Measurements from ENCODE around the gene LDHB. TPM values are rescaled to one million over a fixed set of nuclear protein-coding genes. Genes with fewer than 3 reads are reported as not detected.

LDHB gene
- total and polyA plus RNA-seq, 10 of the 15 experiments (the other 5 are each of a cell fraction or from before 2014, with no cell fraction given) = 800 to 3,692 (median 1,366) TPM

- no peaks in the 10 kb centered on the region for H3K79me2 ChIP-seq (ENCODE audit: control insufficient read depth, insufficient read depth, low read length)
- no peak overlapping the region for H3K27ac ChIP-seq (ENCODE audit: control insufficient read depth, insufficient read depth)
- no peak overlapping the region for H3K4me3 ChIP-seq
- ChIA-PET RAD21 (ENCODE audit: unreplicated experiment) (no interaction called here), SMC1A (ENCODE audit: uncharacterized antibody, unreplicated experiment) (no interaction called here), POLR2A (no interaction called here), CTCF (no interaction called here)
- no peak overlapping the region for H2AFZ ChIP-seq (ENCODE audit: control insufficient read depth, low read depth, low read length)
- intact Hi-C loops (cut with micrococcal nuclease; ENCODE audit: unreplicated experiment) (no loop called here), in situ Hi-C loops (cut with MboI) (no loop called here)
- no peak overlapping the region for H3K9ac ChIP-seq (ENCODE audit: control insufficient read depth, insufficient read depth, low read length)
- no peak overlapping the region for H3K4me2 ChIP-seq (ENCODE audit: control insufficient read depth, insufficient read depth)
- FAIRE-seq (no peak), DNase-seq (ENCODE audit: low read depth, low spot score) (no peak), ATAC-seq (no peak)
- H3K4me1 ChIP-seq (ENCODE audit: control insufficient read depth, insufficient read depth, low read length) = no peaks in the 10 kb centered on the region
- H3K36me3 ChIP-seq (ENCODE audit: control insufficient read depth in 2 of 2, insufficient read depth in 2 of 2, low read length in 1 of 2) = no peaks in the 10 kb centered on the region
- no peaks in the 10 kb centered on the region for H3K27me3 ChIP-seq (replicated peaks in 1 of 2; ENCODE audit: control insufficient read depth in 2 of 2, insufficient read depth in 2 of 2, low read length in 1 of 2)
- WGBS (ENCODE audit: insufficient coverage, insufficient replicate concordance, low lambda C conversion rate, missing lambda C conversion rate) = 66% methylated on average over 2 of the region's 2 CpGs
- no peaks in the 10 kb centered on the region for H3K9me3 ChIP-seq (replicated peaks; ENCODE audit: control insufficient read depth, insufficient read depth, low read length)
- TF ChIP-seq ZBTB11 (CRISPR knock-in tag; IDR thresholded peaks at IDR 0.05) (no peak), CBX3 (IDR thresholded peaks at IDR 0.05; ENCODE audit: borderline replicate concordance, low read depth) (no peak), ASH2L (IDR thresholded peaks at IDR 0.05; ENCODE audit: borderline replicate concordance, low read depth) (no peak), SMAD1 (IDR thresholded peaks at IDR 0.05; ENCODE audit: low read depth, partially characterized antibody) (no peak), SMARCA5 (IDR thresholded peaks at IDR 0.05) (no peak), MYB (IDR thresholded peaks at IDR 0.05; ENCODE audit: borderline replicate concordance, low read depth, low read length) (no peak), TARDBP (IDR thresholded peaks at IDR 0.05; ENCODE audit: borderline replicate concordance) (no peak), ZNF622 (IDR thresholded peaks at IDR 0.05) (no peak), ATF7 (IDR thresholded peaks at IDR 0.05; ENCODE audit: low read depth) (no peak), RELA (IDR thresholded peaks at IDR 0.05; ENCODE audit: borderline replicate concordance, partially characterized antibody) (no peak), SRF (IDR thresholded peaks at IDR 0.05; ENCODE audit: low read depth in 2 of 2, low read length in 2 of 2) (no peak)
- BruUV-seq (replicated peaks) = no TSS peak
- no peaks in the 10 kb centered on the region for H4K20me1 ChIP-seq (ENCODE audit: control insufficient read depth, insufficient read depth)
These were observed 43.1 kb downstream of the LDHB start for GRCh38 chr12:21614506-21614905.
